Measurements from ENCODE around the gene CCDC107. TPM values are rescaled to one million over a fixed set of nuclear protein-coding genes. Genes with fewer than 3 reads are reported as not detected.

CCDC107 gene
- total and polyA plus RNA-seq, 2 of the 13 experiments (the other 11 are each of a cell fraction or from before 2014, with no cell fraction given), result 7.1 to 15.2 TPM

GRCh38 chr9:35657546-35658136, 451 bp upstream of the CCDC107 start, which contains the start of gene RMRP (continued):
- peak in 1 of 2 experiments; percentile 65; a peak in 2 of 4 replicates for TF ChIP-seq REST (IDR thresholded peaks at IDR 0.05; ENCODE audit: borderline replicate concordance in 1 of 2, low read depth in 1 of 2, low read length in 2 of 2)
- peak; percentile 80 for TF ChIP-seq ELF1 (CRISPR knock-in tag; IDR thresholded peaks at IDR 0.05)
- peak; percentile 68 for TF ChIP-seq PHF20 (CRISPR knock-in tag; IDR thresholded peaks at IDR 0.05)
- TF ChIP-seq SNAI1 (CRISPR knock-in tag; IDR thresholded peaks at IDR 0.05; ENCODE audit: borderline replicate concordance), result no peak
- TF ChIP-seq ARNTL (CRISPR knock-in tag; IDR thresholded peaks at IDR 0.05), result peak; percentile 98
- peak; percentile 53 for TF ChIP-seq RFX3 (CRISPR knock-in tag; IDR thresholded peaks at IDR 0.05)
- no peak; the same call in 1 of the 2 replicates for TF ChIP-seq DNMT3B (CRISPR knock-in tag; conservative IDR thresholded peaks at IDR 0.05)
- peak; percentile 97 for TF ChIP-seq HDAC2 (CRISPR knock-in tag; IDR thresholded peaks at IDR 0.05)
- TF ChIP-seq THAP11 (CRISPR knock-in tag; IDR thresholded peaks at IDR 0.05), result peak; percentile 91
- peak; percentile 96 for TF ChIP-seq MIER3 (CRISPR knock-in tag; IDR thresholded peaks at IDR 0.05; ENCODE audit: borderline replicate concordance)
- TF ChIP-seq ZNF30 (CRISPR knock-in tag; IDR thresholded peaks at IDR 0.05), result no peak
- TF ChIP-seq YEATS4 (CRISPR knock-in tag; IDR thresholded peaks at IDR 0.05; ENCODE audit: borderline replicate concordance), result peak; percentile 98
- peak; percentile 92; the same call in 1 of the 2 replicates for TF ChIP-seq NCOA5 (CRISPR knock-in tag; IDR thresholded peaks at IDR 0.05)
- TF ChIP-seq TOE1 (CRISPR knock-in tag; IDR thresholded peaks at IDR 0.05), result 0 out of 2 replicates have a peak, but pooled peaks have one; percentile 34
- 0 out of 2 replicates have a peak, but pooled peaks have one; percentile 4 for TF ChIP-seq ZNF12 (CRISPR knock-in tag; IDR thresholded peaks at IDR 0.05)
- TF ChIP-seq ATF3 (CRISPR knock-in tag; IDR thresholded peaks at IDR 0.05), result peak; percentile 74; the same call in 1 of the 2 replicates
- no peak for TF ChIP-seq RORA (CRISPR knock-in tag; IDR thresholded peaks at IDR 0.05)
- TF ChIP-seq MAZ (IDR thresholded peaks at IDR 0.05; ENCODE audit: borderline replicate concordance, low read depth, low read length), result peak; percentile 74
- peak; percentile 89 for TF ChIP-seq MAZ (CRISPR knock-in tag; IDR thresholded peaks at IDR 0.05; ENCODE audit: low read depth)
- peak; percentile 96 for TF ChIP-seq EED (CRISPR knock-in tag; IDR thresholded peaks at IDR 0.05)
- TF ChIP-seq IRF1 (CRISPR knock-in tag; IDR thresholded peaks at IDR 0.05; ENCODE audit: low read depth), result no peak
- TF ChIP-seq ZNF296 (CRISPR knock-in tag; conservative IDR thresholded peaks at IDR 0.05), result no peak
- peak; percentile 87 for TF ChIP-seq E2F1 (CRISPR knock-in tag; IDR thresholded peaks at IDR 0.05)
- peak; percentile 71 for TF ChIP-seq BCL6 (CRISPR knock-in tag; IDR thresholded peaks at IDR 0.05)
- TF ChIP-seq ZBTB7B (CRISPR knock-in tag; IDR thresholded peaks at IDR 0.05), result peak; percentile 89; the same call in 1 of the 2 replicates
- TF ChIP-seq ZNF44 (CRISPR knock-in tag; IDR thresholded peaks at IDR 0.05), result peak; percentile 24; the same call in 1 of the 2 replicates
- no peak for TF ChIP-seq HCFC1 (IDR thresholded peaks at IDR 0.05; ENCODE audit: low read depth, low read length)
